ENCODE measurements around the gene GNAI2.

Gene GNAI2

DNA sequence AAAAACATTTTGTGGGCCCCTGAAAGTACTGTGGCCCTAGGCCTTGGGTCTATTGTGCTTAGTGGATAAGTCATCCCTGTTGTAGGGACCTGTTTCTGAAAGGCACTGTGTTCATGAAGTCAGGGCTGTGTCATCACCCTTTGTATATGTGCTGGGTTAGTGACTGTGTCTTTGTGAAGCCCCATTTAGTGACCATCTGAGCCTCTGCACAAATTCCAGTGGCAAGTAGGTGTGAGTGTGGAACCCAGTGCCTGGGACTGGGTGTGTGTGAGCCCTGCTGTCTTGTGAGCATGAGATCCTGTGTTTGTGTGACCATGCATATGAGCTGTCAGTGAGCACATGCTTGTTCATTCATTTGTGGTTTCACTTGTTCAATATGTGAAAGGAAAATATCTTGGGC is 68.6 kb downstream of the GNAI2 start:
- DNase-seq (ENCODE audit: extremely low spot score, insufficient read length, low read depth): no peak
- FAIRE-seq: no peak
